K562 (cell line): Measurements from ENCODE around the gene PRKCB.

ENCODE experiments used
- NR2C1 ChIP-seq, 2 experiments: fragments of 450-650 bp; IDR thresholded peaks; 2 replicates each; pipeline ENCODE4 v1.6.1; 2017; ENCODE audit warnings: mild to moderate bottlenecking in 2 of 2, antibody characterized with exemption in 1 of 2, inconsistent platforms in 1 of 2, missing compliant biosample characterization in 1 of 2, missing genetic modification characterization in 1 of 2
- USF2 ChIP-seq: sonication (generic); formaldehyde crosslinking; IDR thresholded peaks from 2 replicates; pipeline ENCODE4 v1.5.0; 2020; ENCODE audit warnings: missing genetic modification reagents
- ZZZ3 ChIP-seq: fragments of 450-650 bp; IDR thresholded peaks from 2 replicates; pipeline ENCODE4 v1.6.1; 2016; ENCODE audit warnings: antibody characterized with exemption, mild to moderate bottlenecking, moderate library complexity

DNA sequence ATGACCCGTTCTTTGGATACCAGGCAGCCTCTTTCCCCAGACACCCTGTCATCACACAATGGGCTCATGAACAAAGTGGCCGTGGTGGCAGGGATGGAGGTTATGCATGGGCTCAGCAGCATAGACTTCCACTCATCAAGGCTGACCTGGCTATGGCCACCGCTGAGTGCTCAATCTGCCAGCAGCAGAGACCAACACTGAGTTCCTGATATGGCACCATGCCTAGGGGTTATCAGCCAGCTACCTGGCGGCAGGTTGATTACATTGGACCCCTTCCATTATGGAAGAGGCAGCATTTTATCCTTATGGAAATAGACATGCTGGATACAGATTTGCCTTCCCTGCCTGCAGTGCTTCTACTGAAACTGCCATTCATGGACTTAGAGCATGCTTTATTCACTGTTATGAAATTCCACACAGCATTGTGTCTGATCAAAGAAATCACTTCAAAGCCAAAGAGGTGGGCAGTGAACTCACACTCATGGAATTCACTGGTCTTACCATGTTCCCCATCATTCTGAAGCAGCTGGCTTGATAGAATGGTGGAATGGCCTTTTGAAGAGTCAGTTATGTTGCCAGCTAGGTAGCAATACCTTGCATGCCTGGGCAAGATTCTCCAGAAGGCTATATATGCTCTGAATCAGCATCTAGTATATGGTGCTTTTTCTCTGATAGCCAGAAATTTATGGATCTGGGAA is 160.6 kb downstream of the PRKCB start:
- TF ChIP-seq NR2C1 (IDR thresholded peaks at IDR 0.05) (no peak), NR2C1 (tag; IDR thresholded peaks at IDR 0.05) (no peak), ZZZ3 (no peak), USF2 (no peak)
